GM12878 (cell line): ENCODE measurements around the gene LIMS4.
"Not testable (repeated sequence)": the region's sequence is repeated elsewhere in the genome, so short reads cannot be mapped to it uniquely, and the experiment has no call there.

Experiments used
- CREM ChIP-seq: IDR thresholded peaks from 2 replicates; pipeline ENCODE4 v1.6.1; 2014; ENCODE audit warnings: antibody characterized with exemption, low read depth
- EZH2 ChIP-seq: IDR thresholded peaks from 2 replicates; pipeline ENCODE4 v1.6.1; 2012; ENCODE audit warnings: low read depth, mild to moderate bottlenecking, control low read depth, inconsistent platforms, low read length, borderline replicate concordance; ENCODE audit not compliant: control insufficient read depth
- NFIC ChIP-seq: IDR thresholded peaks from 2 replicates; pipeline ENCODE4 v1.6.1; 2012; ENCODE audit warnings: low read depth, mild to moderate bottlenecking, inconsistent platforms, low read length, moderate library complexity
- POLR2AphosphoS2 ChIP-seq: IDR thresholded peaks from 2 replicates; pipeline ENCODE4 v1.6.1; 2011; ENCODE audit warnings: low read depth, mild to moderate bottlenecking, low read length, improper control_type of control experiment, moderate library complexity
- RAD21 ChIP-seq: IDR thresholded peaks from 2 replicates; pipeline ENCODE4 v1.6.1; 2011; ENCODE audit warnings: mild to moderate bottlenecking, low read depth, low read length, moderate library complexity; ENCODE audit not compliant: insufficient read depth
- SP1 ChIP-seq: IDR thresholded peaks from one replicate; pipeline ENCODE4 v1.6.1; 2011; ENCODE audit warnings: low read depth, low read length

- not testable (repeated sequence) for TF ChIP-seq CREM, POLR2AphosphoS2, SP1, EZH2, RAD21, NFIC
Measured at GRCh38 chr2:110395990-110396389, 76.6 kb downstream of the LIMS4 start.
